BJ (cell line): ENCODE results near the gene CPSF4. TPM values are rescaled to one million over a fixed set of nuclear protein-coding genes. Genes with fewer than 3 reads are reported as not detected.
"Not testable (repeated sequence)": the region's sequence is repeated elsewhere in the genome, so short reads cannot be mapped to it uniquely, and the experiment has no call there.

Source experiments
- CTCF ChIA-PET: fragments of 350-600 bp; formaldehyde crosslinking; extraction: SDS; loops from one replicate; lab custom pipeline; 2021; ENCODE audit warnings: antibody characterized with exemption, inconsistent platforms; lab: Yijun Ruan, JAX
- POLR2A ChIA-PET: fragments of 300-600 bp; sonication (Branson Sonifier 250); formaldehyde crosslinking; extraction: SDS; loops from one replicate; lab custom pipeline; 2021; ENCODE audit warnings: antibody characterized with exemption; lab: Charles Lee
- DNase-seq: peaks from one replicate; pipeline ENCODE4 v3.0.0-alpha.2; 2011; ENCODE audit warnings: low read depth
- H3K27me3 ChIP-seq: 2 replicates; pipeline ENCODE4 v1.6.0; 2011; ENCODE audit warnings: low read length; ENCODE audit not compliant: control insufficient read depth, insufficient read depth
- H3K36me3 ChIP-seq: 2 replicates; pipeline ENCODE4 v1.5.1; 2011; ENCODE audit warnings: low read length; ENCODE audit not compliant: control insufficient read depth, insufficient read depth
- H3K4me3 ChIP-seq: 2 replicates; pipeline ENCODE4 v1.5.1; 2011; ENCODE audit warnings: low read depth, mild to moderate bottlenecking, control low read depth, low read length
- CTCF ChIP-seq: IDR thresholded peaks from 2 replicates; pipeline ENCODE4 v1.5.1; 2011; ENCODE audit warnings: low read depth, mild to moderate bottlenecking, control low read depth, inconsistent platforms, low read length, moderate library complexity; ENCODE audit not compliant: insufficient read depth
- polyA plus RNA-seq: library from polyadenylated mRNA; depleted of rRNA; stranded (reverse); fragments of >200 nt; gene quantifications from 2 replicates; pipeline ENCODE4 v1.2.3, GENCODE V29; 2011

Gene CPSF4
- polyA plus RNA-seq, 1 experiment = 40.1 TPM

GRCh38 chr7:99408379-99409191, 30.2 kb upstream of the CPSF4 start, which contains the start of the genes BUD31 and PDAP1:
Gene BUD31 (plus strand): TSS chr7:99408969. CDS start chr7:99411093, 2,124 bp downstream.
Gene PDAP1 (minus strand): TSS chr7:99408597. CDS start chr7:99408548, 49 bp downstream.
- ChIA-PET CTCF (interaction anchor here (0.5 to 1.4 kb wide), 7 partner anchors 10 to 676 kb away, joined by 3 to 6 read pairs (median 3); no protein-coding TSS in a partner anchor), POLR2A (interaction anchor here (0.6 to 1.0 kb wide), 3 partner anchors 30 to 692 kb away, joined by 3 read pairs; partner anchors contain the start of genes MCM7 and PTCD1)
- TF ChIP-seq CTCF = peak; percentile 14; the same call in 1 of the 2 replicates
- Histone ChIP-seq H3K27me3 (no peaks in the 10 kb centered on the region), H3K36me3 (peaks cover 18% of the 10 kb centered on the region), H3K4me3 (peak within 1 kb of the TSS; percentile 67)
- DNase-seq = peak; percentile 70

GRCh38 chr7:99409192-99409572, 29.6 kb upstream of the CPSF4 start:
- CTCF ChIA-PET = interaction anchor here (0.5 to 1.4 kb wide), 5 partner anchors 11 to 676 kb away, joined by 3 to 6 read pairs (median 4); no protein-coding TSS in a partner anchor

GRCh38 chr7:99409806-99410205, 28.9 kb upstream of the CPSF4 start:
- POLR2A ChIA-PET = no interaction called here
- CTCF ChIA-PET = interaction anchor here (1.3 kb wide), 1 partner anchor 10 kb away, joined by 3 read pairs; no protein-coding TSS in a partner anchor
- Histone ChIP-seq H3K4me3 (peak overlapping the region; percentile 67), H3K27me3 (no peaks in the 10 kb centered on the region), H3K36me3 (peaks cover 16% of the 10 kb centered on the region)
- no peak for DNase-seq
- no peak for TF ChIP-seq CTCF

More at GRCh38 chr7:99409192-99409572, 29.6 kb upstream of the CPSF4 start:
- TF ChIP-seq CTCF = no peak
- POLR2A ChIA-PET = interaction anchor here (0.6 to 1.0 kb wide), 3 partner anchors 29 to 692 kb away, joined by 3 read pairs; partner anchors contain the start of genes MCM7 and PTCD1
- H3K36me3 ChIP-seq = peaks cover 16% of the 10 kb centered on the region
- no peaks in the 10 kb centered on the region for H3K27me3 ChIP-seq
- no peak for DNase-seq
- peak overlapping the region; percentile 67 for H3K4me3 ChIP-seq

GRCh38 chr7:99410635-99411034, 28.1 kb upstream of the CPSF4 start:
- Histone ChIP-seq H3K4me3 (no peak overlapping the region), H3K36me3 (peaks cover 17% of the 10 kb centered on the region), H3K27me3 (no peaks in the 10 kb centered on the region)
- POLR2A ChIA-PET = no interaction called here
- CTCF ChIA-PET = interaction anchor here (0.7 to 1.3 kb wide), 2 partner anchors 10 to 799 kb away, joined by 3 read pairs; no protein-coding TSS in a partner anchor
- no peak for DNase-seq
- no peak for TF ChIP-seq CTCF

- CTCF ChIA-PET = interaction anchor here (0.6 to 1.4 kb wide), 11 partner anchors 9 to 77 kb away, joined by 3 to 7 read pairs (median 3); no protein-coding TSS in a partner anchor
- H3K27me3 ChIP-seq, H3K4me3 ChIP-seq, POLR2A ChIA-PET, DNase-seq: not testable (repeated sequence)
- TF ChIP-seq CTCF = peak; percentile 65
- H3K36me3 ChIP-seq = peaks cover 45% of the 10 kb centered on the region
Measured at GRCh38 chr7:99415513-99416127, 23.1 kb upstream of the CPSF4 start.
